Muscle of leg (tissue), 11 donors: Measurements from ENCODE around the gene AGO4. TPM values are rescaled to one million over a fixed set of nuclear protein-coding genes. Genes with fewer than 3 reads are reported as not detected.
A peak's percentile ranks its signal among the peaks of the same experiment; 100 is the strongest.
"Not testable (repeated sequence)": the region's sequence is repeated elsewhere in the genome, so short reads cannot be mapped to it uniquely, and the experiment has no call there.

Source experiments
- DNase-seq: peaks from one replicate; pipeline ENCODE4 v3.0.0; 2013
- H3K27ac ChIP-seq: one replicate; pipeline ENCODE4 v1.5.1; 2013; ENCODE audit warnings: mild to moderate bottlenecking, low read length, control low read depth
- H3K27me3 ChIP-seq: one replicate; pipeline ENCODE4 v1.6.1; 2013; ENCODE audit warnings: low read length; ENCODE audit not compliant: control insufficient read depth, insufficient read depth
- H3K36me3 ChIP-seq: one replicate; pipeline ENCODE4 v1.6.1; 2013; ENCODE audit warnings: low read length; ENCODE audit not compliant: control insufficient read depth, insufficient read depth
- H3K4me1 ChIP-seq: one replicate; pipeline ENCODE4 v1.6.1; 2013; ENCODE audit warnings: low read length; ENCODE audit not compliant: control insufficient read depth, insufficient read depth
- H3K4me3 ChIP-seq: one replicate; pipeline ENCODE4 v1.5.1; 2013; ENCODE audit warnings: low read length, control low read depth
- H3K9me3 ChIP-seq: replicated peaks from 2 replicates; pipeline ENCODE4 v1.6.1; 2013; ENCODE audit warnings: low read depth, low read length; ENCODE audit not compliant: control insufficient read depth
- WGBS: methylation state at CpG from one replicate; pipeline ENCODE4 v1.1.5; 2013; ENCODE audit warnings: missing lambda C conversion rate; ENCODE audit not compliant: insufficient coverage; 5-methylcytosine and 5-hydroxymethylcytosine counted together
- polyA plus RNA-seq, 8 donors: library from polyadenylated mRNA; unstranded; fragments of 120-200 nt; gene quantifications; one replicate each; pipeline versions ENCODE4 v1.2.1 to v1.2.3, GENCODE V29; 2013; ENCODE audit warnings: inconsistent platforms in 1 of 8, low replicate concordance in 1 of 8; ENCODE audit not compliant: insufficient read length in 8 of 8, insufficient read depth in 1 of 8
- total RNA-seq: library from RNA; stranded (reverse); fragments of 120-200 nt; gene quantifications from one replicate; pipeline ENCODE4 v1.2.4, GENCODE V29; 2013

AGO4 gene
- total and polyA plus RNA-seq, 9 donors = 9.6 to 14.3 (median 11.9) TPM

DNA sequence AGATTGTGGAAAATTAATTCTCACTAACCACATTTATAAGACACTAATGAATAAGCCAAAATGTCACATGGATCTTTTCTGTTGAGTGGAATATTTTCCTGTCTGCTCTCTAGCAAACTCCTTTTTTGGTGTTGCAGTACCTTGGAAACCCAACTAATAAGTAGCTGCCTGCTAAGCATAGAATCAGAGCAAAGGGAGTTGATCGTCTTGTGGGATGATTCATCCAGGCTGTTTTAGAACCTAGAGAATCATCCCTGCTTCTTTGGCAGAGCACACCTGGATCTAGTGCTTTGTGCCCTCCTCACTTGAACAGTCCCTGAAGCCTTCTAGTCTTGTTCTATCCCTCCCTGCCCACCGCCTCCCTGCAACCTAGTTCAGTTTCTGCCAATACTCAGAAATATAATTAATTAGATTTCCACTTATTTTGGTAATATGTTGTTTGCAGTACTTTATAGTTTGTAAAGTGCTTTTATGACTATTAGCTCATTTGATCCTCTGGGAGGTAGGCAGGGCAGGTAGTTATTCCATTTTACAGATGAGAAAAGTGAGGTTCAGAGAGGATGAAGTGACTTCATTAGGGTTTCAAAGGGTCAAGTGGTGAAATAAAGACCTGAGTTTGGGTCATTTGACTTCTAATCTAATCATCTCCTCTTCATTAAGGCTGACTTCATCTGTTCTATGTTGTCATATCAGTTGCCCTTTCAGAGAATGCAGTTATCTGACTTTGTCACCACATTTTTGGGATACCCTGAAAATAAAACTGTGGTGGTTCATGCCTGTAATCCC lies 2.5 kb downstream of the AGO4 start:
- H3K27me3 ChIP-seq = no peaks in the 10 kb centered on the region
- no peaks in the 10 kb centered on the region for H3K9me3 ChIP-seq
- peaks cover 14% of the 10 kb centered on the region for H3K4me1 ChIP-seq
- no peaks in the 10 kb centered on the region for H3K36me3 ChIP-seq
- H3K4me3 ChIP-seq = no peak overlapping the region
- 50% methylated on average over 1 of the region's 2 CpGs for WGBS
- peak; percentile 25 for DNase-seq
- no peak overlapping the region for H3K27ac ChIP-seq

DNA sequence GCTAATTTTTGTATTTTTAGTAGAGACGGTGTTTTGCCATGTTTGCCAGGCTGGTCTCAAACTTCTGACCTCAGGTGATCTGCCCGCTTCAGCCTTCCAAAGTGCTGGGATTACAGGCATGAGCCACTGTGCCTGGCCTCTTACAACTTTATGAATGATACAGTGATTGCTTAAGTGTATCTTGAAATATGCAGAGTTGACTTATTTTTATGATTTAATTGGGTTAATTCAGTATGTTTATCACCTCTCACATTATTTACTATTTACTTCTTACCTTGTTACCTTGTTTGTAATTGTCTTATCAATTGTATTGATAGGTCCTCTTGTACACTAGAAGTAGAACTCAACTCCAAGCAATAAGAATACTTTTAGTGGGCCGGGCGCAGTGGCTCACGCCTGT lies 4.9 kb downstream of the AGO4 start:
- H3K4me3 ChIP-seq, H3K27me3 ChIP-seq, H3K9me3 ChIP-seq, H3K27ac ChIP-seq, H3K36me3 ChIP-seq, DNase-seq: not testable (repeated sequence)
- H3K4me1 ChIP-seq = peaks cover 11% of the 10 kb centered on the region
- no CpG with 5 or more reads among the region's 5 CpGs for WGBS

DNA sequence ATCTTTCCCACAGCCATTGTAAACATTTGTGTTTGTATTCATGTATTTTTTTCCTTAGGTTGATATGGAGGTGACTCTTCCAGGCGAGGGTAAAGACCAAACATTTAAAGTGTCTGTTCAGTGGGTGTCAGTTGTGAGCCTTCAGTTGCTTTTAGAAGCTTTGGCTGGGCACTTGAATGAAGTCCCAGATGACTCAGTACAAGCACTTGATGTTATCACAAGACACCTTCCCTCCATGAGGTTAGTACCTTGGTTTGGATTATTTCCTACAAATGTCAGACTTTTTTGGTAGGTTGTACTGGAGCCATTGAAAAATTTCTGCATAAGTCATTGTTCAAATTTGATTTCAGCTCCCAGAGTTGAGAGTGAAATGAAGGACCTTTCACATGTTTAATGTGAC lies 17.4 kb downstream of the AGO4 start:
- Histone ChIP-seq H3K4me1 (no peaks in the 10 kb centered on the region), H3K27ac (no peak overlapping the region), H3K36me3 (peaks cover 29% of the 10 kb centered on the region), H3K4me3 (no peak overlapping the region), H3K9me3 (no peaks in the 10 kb centered on the region), H3K27me3 (no peaks in the 10 kb centered on the region)
- WGBS = no CpG with 5 or more reads among the region's 1 CpG
- no peak for DNase-seq

DNA sequence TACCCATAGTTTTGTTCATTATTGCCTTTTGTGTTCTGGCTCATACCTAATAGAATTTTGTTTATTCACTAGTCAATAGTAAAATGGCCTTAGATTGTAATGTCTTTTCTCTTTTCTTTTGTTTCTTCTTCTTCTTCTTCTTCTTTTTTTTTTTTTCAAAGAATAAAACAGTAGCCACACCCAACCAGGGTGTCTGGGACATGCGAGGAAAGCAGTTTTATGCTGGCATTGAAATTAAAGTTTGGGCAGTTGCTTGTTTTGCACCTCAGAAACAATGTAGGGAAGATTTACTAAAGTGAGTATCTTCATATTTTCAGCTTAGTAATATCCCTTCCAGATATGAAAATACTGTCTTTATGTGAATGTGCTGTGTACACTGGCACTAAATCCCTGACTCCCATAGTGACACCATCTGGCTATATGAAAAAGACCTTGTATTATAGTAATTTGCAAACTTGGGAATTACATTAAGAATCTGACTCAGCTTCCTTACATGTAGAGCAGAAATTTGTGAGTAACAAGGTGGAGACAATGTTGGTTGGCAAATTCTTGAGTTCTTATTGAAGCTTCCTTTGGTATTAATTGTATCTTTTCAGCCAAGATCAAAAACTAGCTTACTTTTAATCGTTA lies 24.6 kb downstream of the AGO4 start:
- no CpG with 5 or more reads among the region's 2 CpGs for WGBS
- Histone ChIP-seq H3K4me3 (no peak overlapping the region), H3K27ac (no peak overlapping the region), H3K27me3 (no peaks in the 10 kb centered on the region), H3K36me3 (peaks cover 42% of the 10 kb centered on the region), H3K9me3 (no peaks in the 10 kb centered on the region), H3K4me1 (no peaks in the 10 kb centered on the region)
- DNase-seq = no peak

DNA sequence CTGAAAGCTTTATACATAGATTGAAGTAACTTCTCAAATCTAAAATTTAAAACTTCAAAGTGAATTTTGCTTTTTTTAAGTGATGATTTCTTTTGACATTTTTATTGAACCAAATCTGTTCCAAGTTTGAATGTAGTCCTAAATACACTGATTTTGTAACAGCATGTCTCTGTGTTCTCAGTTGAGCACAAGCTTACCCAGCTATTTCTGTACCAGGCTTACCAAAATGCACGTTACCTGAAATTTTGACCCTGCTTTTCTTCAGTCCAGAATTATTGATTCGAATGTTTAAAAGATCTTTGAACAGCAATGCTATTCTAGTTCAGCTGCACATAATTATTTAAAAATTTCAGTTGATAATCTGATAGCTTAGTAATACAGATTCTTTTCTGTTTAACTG lies 25.6 kb downstream of the AGO4 start:
- no peak overlapping the region for H3K4me3 ChIP-seq
- no peak overlapping the region for H3K27ac ChIP-seq
- H3K27me3 ChIP-seq = no peaks in the 10 kb centered on the region
- no peaks in the 10 kb centered on the region for H3K4me1 ChIP-seq
- no peak for DNase-seq
- peaks cover 40% of the 10 kb centered on the region for H3K36me3 ChIP-seq
- H3K9me3 ChIP-seq = no peaks in the 10 kb centered on the region
- WGBS = no CpG with 5 or more reads among the region's 2 CpGs

DNA sequence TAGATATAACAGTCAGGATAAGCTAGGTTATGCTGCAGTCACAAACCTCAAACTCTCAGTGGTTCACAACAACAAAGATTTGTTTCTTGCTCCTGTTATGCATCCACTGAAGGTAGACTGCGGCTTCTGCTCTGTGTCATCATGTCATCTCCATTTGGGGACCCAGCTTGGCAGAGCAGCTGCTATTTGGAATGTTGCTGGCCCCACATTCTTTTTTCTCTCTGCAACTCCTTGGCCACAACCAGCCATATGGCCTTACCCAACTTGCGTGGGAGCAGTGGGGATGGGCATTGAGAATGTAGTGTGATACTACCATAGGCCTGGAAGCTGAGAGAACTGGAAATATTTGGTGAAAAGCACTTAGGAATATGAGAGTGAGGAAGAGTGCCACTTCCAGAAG lies 26.4 kb downstream of the AGO4 start:
- Histone ChIP-seq H3K27ac (no peak overlapping the region), H3K36me3 (peaks cover 39% of the 10 kb centered on the region)
- WGBS = 67% methylated on average over 1 of the region's 2 CpGs

DNA sequence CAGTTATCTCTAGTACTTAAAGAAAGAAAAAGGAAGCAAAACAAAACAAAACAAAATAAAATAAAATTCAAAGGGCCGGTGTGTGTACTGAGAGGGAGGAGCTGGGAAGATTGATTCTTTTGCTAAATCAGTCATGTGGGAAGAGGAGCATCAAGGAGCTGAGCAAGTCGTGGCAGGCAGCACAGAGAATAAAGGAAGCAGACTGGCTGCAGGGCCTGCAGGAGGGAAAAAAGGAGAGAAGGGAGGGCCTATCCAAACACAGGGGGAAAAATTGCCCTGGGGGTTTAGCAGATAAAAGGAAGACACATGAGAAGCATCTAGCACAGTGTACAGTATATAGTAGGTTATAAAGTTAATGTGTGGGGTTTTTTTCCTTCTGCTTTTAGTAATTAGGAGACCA lies 27.6 kb downstream of the AGO4 start:
- Histone ChIP-seq H3K27ac (no peak overlapping the region), H3K9me3 (no peaks in the 10 kb centered on the region), H3K36me3 (peaks cover 44% of the 10 kb centered on the region), H3K27me3 (no peaks in the 10 kb centered on the region), H3K4me1 (no peaks in the 10 kb centered on the region), H3K4me3 (no peak overlapping the region)
- DNase-seq = no peak
- 40% methylated on average over 1 of the region's 2 CpGs for WGBS

More for the DNA sequence above, 26.4 kb downstream of the AGO4 start:
- Histone ChIP-seq H3K27me3 (no peaks in the 10 kb centered on the region), H3K9me3 (no peaks in the 10 kb centered on the region), H3K4me3 (no peak overlapping the region), H3K4me1 (no peaks in the 10 kb centered on the region)
- DNase-seq = no peak

DNA sequence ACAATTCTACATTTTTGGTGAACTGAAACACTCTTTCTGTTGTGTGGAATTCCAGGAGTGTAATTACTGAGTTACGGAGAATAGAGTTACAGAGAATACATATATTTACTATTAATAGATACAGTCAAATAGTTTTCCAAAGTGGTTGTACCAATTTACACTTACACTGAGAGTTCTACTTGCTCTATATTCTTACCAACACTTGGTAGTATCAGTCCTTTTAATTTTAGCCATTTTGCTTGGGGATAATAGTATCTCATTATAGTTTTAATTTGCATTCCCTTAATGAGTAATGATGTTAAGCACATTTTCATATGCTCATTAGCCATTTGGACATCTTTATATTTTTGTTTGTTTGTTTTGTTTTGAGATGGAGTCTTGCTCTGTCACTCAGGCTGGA lies 28.9 kb downstream of the AGO4 start:
- Histone ChIP-seq H3K27me3 (no peaks in the 10 kb centered on the region), H3K9me3 (no peaks in the 10 kb centered on the region), H3K27ac (no peak overlapping the region), H3K4me1 (no peaks in the 10 kb centered on the region), H3K4me3 (no peak overlapping the region), H3K36me3 (peaks cover 43% of the 10 kb centered on the region)
- DNase-seq = no peak
- WGBS = no CpG with 5 or more reads among the region's 1 CpG

DNA sequence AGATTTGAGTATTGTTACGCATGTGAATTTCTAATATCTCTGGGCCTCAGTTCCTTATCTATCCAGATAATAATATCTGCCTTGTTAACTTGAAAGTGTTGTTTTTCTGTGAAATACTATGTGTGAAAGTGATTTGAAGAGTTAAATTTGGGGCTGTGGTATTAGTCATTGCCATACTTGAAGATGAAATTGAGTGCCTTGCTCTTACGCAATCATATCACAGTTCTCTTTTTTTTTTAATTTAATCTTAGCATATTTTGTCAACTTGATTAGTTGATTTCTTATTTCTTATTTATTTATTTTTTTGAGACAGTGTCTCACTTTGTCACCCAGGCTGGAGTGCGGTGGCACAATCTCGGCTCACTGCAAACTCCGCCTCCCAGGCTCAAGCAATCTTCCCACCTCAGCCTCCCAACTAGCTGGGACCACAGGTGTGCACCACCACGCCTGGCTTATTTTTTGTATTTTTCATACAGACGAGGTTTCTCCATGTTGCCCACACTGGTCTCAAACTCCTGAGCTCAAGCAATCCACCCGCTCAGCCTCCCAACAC lies 31.0 kb downstream of the AGO4 start:
- WGBS = 94% methylated on average over 5 of the region's 8 CpGs
- H3K4me3 ChIP-seq = no peak overlapping the region
- no peaks in the 10 kb centered on the region for H3K9me3 ChIP-seq
- no peaks in the 10 kb centered on the region for H3K4me1 ChIP-seq
- no peak overlapping the region for H3K27ac ChIP-seq
- H3K27me3 ChIP-seq = no peaks in the 10 kb centered on the region
- H3K36me3 ChIP-seq = peaks cover 40% of the 10 kb centered on the region
- DNase-seq = no peak

DNA sequence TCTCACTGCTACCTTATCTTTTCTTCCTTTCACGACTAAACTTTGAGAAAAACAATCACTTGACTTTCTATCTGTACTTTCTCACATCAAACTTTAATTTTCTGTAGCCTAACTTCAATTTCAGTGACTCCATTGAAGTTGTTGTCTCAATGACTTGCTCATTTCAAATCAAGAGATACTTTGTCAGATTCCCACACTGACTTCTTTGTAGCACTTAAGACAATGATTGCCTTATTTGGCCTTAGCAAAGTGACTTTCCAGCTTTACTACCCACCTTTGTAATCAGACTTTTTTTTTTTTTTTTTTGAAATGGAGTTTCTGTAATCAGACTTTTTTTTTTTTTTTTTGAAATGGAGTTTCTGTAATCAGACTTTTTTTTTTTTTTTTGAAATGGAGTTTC lies 37.0 kb downstream of the AGO4 start:
- H3K9me3 ChIP-seq = no peaks in the 10 kb centered on the region
- DNase-seq = no peak
- no peak overlapping the region for H3K4me3 ChIP-seq
- H3K27me3 ChIP-seq = no peaks in the 10 kb centered on the region
- peaks cover 23% of the 10 kb centered on the region for H3K36me3 ChIP-seq
- WGBS = 82% methylated on average over 1 of the region's 1 CpG
- H3K27ac ChIP-seq = no peak overlapping the region
- peaks cover 3% of the 10 kb centered on the region for H3K4me1 ChIP-seq
